8988T (cell line): ENCODE results near the gene RTN4R.
"Not testable (repeated sequence)": the region's sequence is repeated elsewhere in the genome, so short reads cannot be mapped to it uniquely, and the experiment has no call there.

Experiments used
- DNase-seq: peaks from one replicate; pipeline ENCODE4 v3.0.0; 2011

Gene RTN4R

GRCh38 chr22:20305894-20306645 is 38.0 kb upstream of the RTN4R start:
- DNase-seq: no peak

GRCh38 chr22:20305230-20305893 is 37.2 kb upstream of the RTN4R start:
- DNase-seq: not testable (repeated sequence)

DNA sequence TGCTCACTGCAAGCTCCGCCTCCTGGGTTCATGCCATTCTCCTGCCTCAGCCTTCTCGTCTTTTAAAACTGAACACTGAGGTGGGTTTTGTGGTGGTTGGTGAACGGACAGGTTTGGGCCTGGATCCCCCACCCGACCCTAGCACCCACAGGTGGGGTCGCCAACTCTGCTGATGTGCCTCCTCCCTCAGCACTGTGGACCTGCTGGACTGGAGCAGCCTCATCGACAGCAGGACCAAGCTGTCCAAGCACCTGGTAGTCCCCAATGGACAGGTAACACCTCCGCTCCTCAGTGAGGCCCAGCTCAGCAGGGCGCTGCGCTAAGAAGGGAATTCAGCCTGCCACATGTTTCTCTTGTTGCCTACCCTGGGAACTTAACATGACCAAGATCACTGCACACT is 36.5 kb upstream of the RTN4R start:
- DNase-seq: no peak

DNA sequence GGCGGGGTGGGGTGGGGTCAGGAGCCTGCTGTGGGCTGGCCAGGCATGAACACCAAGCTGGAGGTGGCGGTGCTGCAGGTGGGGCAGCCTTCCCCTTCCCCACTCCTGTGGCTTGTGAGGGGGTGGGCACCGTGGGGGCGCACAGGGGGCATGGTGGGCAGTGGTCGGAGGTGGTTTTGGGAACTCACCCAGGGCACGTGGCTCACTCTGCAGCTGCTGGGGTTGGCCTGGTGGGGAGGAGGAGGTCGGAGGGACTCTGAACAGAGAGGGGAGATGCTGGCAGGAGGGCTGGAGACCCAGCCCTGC is 35.1 kb upstream of the RTN4R start:
- not testable (repeated sequence) for DNase-seq

DNA sequence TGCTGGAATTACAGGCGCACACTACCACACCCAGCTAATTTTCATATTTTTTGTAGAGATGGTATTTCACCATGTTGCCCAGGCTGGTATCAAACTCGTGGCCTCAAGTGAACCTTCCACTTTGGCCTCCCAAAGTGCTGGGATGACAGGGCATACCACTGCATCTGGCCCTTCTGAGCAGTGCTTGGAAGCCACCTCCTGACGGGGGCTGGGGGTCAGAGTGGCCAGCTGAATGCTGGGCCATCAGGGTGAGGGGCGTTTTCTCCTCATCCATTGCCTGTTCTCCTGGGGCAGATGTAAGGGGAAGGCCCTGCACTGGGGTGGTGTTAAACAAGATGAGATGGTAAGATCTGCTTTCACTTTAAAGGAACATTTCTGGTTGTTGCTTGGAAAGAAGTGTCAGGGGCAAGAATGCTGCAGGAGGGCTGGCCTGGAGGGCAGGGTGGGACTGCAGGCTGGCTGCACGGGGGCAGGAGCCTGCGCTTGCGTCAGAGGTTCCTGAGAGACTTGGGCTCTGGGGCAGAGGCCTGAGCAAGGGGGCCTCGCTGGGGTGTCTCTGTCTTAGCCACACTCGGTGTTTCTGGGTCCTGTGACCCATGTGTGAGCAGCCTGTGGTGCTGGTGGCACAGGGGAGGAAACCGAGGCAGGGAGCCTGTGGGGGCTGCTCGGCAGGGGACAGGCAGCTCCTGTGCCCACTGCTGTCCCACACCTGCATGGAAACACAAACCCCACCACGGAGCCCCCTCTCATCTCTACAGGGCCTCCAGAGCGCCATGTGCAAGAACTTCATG is 34.5 kb upstream of the RTN4R start:
- DNase-seq: no peak

DNA sequence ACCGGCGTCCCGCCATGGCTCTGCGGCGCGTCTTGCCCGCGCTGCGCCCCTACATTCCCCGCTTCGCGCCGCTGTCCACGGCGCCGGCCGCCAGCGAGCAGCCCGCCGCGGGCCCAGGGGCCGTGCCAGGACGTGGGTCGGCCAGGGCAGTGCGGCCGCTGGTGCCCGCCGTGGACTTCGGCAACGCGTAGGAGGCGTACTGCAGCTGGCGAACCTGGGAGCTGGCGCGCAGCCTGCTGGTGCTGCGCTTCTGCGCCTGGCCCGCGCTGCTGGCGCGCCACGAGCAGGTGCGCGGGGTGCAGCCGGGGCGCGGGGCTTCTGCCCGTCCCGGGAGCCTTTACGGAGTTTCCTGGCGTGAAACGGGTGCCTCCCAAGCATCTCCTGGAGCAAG is 31.6 kb upstream of the RTN4R start:
- no peak for DNase-seq

- peak; percentile 56 for DNase-seq
Observed at GRCh38 chr22:20298803-20299745, 31.0 kb upstream of the RTN4R start.

- DNase-seq: no peak
Observed at GRCh38 chr22:20298110-20298802, 30.1 kb upstream of the RTN4R start.

DNA sequence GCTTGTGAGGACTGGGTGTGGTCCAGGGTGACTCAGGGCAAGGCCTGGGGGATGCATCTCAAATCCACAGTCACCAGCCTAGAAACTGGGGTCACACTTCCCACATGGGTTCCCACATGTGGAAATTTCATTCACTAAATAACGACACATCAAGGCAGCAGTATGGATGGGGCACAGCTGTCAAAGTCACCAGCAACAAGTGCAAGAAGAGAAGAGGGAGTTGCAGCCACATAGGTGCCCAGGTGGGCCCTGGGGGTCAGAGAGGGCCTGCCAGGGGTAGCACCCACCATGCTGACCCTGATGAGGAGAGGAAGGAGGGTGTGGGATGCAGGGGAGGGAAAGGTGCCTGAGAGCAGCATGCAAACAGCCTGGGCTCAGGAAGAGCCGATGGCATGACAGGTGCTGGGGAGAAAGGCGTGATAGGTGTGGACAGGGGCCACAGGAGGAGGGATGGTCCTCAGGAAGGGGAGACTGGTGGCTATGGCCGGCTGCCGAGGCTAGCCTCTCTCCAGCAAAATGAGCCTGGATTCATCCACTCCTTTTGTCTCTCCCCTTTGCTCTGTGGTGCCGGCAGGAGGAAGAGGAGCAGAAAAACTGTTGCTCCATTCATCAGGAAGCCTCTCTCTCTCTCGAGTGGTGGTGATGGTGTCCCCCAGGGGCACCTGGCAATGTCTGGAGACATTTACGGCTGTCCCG is 29.4 kb upstream of the RTN4R start:
- no peak for DNase-seq

DNA sequence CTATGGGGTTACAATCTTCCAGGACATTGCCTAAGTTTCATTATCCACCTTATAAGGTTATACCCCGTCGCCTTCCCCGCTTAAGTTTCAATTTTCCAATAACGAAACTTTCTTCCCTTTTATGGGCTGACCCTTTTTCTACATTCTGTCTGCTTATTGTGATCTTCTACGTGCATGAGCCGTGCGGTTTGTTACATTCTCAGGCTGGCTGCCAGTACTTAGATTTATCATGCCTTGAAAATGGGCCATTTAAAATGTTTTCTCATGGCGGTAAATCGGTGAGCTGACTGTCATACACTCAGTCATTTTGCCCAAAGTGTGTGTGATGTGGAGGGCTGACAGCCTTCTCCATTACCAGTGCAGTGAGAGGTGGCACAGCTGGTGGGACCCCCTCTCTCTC is 28.5 kb upstream of the RTN4R start:
- DNase-seq: no peak

DNA sequence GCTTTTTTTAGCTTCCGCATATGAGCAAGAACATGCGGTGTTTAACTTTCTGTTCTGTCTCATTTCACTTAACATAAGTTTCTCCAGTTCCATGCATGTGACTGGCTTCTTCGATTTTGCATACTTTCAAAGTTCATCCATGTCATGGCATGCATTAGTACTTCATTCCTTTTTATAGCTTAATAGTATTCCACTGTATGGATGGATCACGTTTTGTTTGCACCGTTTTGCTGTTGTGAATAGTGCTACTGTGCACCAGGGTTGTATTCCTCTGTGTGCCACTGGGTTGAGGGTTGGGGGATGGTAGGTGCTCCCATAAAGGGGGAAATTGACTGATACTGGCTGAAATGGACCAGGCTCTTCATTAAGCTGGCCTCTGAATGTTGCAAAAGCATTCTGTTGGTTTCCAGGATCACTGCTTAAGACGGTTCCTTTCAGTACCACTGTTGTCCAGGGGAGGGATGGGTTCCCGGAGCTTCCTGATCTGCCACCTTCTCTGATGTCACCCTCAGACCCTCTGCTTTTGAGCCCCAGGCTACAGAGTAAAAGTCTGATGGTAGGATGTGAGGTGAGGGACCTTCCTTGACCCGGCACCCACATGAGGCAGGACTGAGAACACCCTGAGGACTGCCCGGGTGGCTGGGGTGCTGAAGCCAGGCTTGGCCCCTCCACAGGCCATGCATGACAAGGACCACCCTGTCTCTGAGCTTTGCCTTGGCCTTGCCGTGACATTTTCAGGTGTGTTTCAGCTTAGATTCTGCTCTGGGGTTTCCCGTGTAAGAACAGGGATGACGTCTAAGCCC is 27.3 kb upstream of the RTN4R start:
- DNase-seq: no peak

GRCh38 chr22:20292673-20293232 is 24.6 kb upstream of the RTN4R start:
- DNase-seq: no peak

GRCh38 chr22:20292108-20292507 is 24.0 kb upstream of the RTN4R start:
- DNase-seq: no peak

- DNase-seq: no peak
Observed at GRCh38 chr22:20291604-20292063, 23.5 kb upstream of the RTN4R start.

GRCh38 chr22:20291249-20291586 is 23.1 kb upstream of the RTN4R start:
- no peak for DNase-seq

DNA sequence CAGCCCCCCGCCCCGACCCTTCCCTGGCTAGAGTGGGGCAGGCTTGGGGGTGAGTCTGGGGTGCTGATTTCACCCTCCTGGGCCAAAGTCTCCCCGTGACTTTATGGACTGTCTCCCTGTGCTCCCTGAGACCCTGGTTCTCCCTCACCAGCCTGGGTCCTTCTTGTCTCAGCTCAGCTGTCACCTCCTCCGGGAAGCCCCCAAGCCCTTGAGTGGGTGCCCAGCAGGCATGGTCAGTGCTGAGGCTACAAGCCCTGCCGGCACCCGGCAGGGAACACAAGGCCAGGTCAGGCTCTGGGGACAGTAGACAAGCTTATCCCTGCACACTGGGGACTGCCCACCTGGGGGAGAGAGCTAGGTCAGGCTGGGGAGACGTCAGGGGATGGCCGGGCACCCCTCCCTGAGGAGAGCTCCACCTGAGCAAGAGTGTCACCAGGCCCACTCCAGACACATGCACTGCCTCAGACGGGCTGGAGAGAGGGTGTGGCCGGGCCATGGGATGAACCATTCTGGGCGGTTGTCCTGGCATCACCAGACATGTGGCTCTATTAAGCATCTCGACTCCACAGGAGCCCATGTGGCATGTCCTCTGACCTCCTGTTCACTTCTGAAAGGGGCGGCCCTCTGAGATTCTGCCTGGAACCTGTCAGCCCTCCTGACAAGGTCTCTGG is 22.6 kb upstream of the RTN4R start:
- no peak for DNase-seq

- no peak for DNase-seq
Observed at GRCh38 chr22:20290045-20290392, 21.9 kb upstream of the RTN4R start.

DNA sequence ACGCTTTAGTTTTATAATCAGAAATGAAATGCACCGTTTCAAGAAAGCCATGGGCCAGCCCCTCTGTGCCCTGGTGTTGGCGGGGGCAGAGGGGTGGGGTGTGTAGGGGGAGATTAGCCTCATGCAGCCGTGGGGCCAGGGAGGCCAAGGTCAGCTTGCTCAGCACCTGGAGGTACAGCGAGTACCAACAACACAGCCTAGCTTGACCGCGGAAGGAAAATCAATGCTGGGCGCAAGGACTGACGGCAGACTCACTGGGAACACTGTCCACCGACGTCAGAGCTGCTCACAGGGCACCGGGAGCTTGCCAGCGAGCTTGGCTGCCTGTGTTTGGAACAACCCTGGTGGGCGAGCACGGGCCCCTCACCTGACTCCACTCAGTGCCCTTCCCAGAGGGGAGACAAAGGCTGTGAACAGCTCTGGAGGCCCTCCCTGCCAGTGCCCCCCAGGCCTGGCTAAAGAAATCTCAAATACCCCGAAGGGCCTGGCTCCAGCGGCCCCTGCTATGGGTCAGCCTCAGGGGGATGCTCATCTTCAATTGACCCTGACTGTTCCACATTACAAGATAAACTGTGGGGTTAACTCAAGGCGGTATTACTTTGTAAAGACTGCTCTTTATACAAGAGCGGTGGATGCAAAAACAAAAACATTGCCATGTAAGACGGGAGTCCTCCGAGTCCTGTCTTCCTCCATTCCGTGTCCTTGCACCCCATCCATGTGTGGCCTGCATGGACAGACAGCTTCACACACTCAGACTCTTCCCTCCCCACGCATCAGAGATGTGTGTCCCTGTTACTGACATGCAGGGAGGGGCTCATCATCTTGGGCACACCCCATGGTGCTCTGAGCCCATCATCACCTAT is 21.3 kb upstream of the RTN4R start:
- not testable (repeated sequence) for DNase-seq
